HG03039 (cell line): ENCODE data around the gene PTGIR.

ENCODE experiments used
- ATAC-seq: cut with Tn5 transposase; IDR thresholded peaks from one replicate; pipeline ENCODE4 v1.9.1; 2021; ENCODE audit warnings: mild to moderate bottlenecking, moderate library complexity; ENCODE audit not compliant: unreplicated experiment

Gene PTGIR

GRCh38 chr19:46601318-46602224, 23.3 kb downstream of the PTGIR start, which contains the start of gene CALM3:
CALM3 (plus strand) TSS chr19:46601330; CDS start chr19:46601435, 105 bp downstream.
- ATAC-seq = no peak

GRCh38 chr19:46600384-46601317, 24.2 kb downstream of the PTGIR start:
- ATAC-seq = peak; percentile 78

GRCh38 chr19:46599716-46600373, 25.0 kb downstream of the PTGIR start:
- ATAC-seq = no peak

GRCh38 chr19:46598372-46598917, 26.4 kb downstream of the PTGIR start:
- no peak for ATAC-seq

- no peak for ATAC-seq
These were observed 28.9 kb downstream of the PTGIR start for GRCh38 chr19:46596008-46596407.

GRCh38 chr19:46591870-46592269, 33.0 kb downstream of the PTGIR start:
- no peak for ATAC-seq

GRCh38 chr19:46591254-46591653, 33.6 kb downstream of the PTGIR start:
- ATAC-seq = no peak

- ATAC-seq = no peak
These were observed 37.0 kb downstream of the PTGIR start for GRCh38 chr19:46587861-46588260.

GRCh38 chr19:46586294-46586693, 38.6 kb downstream of the PTGIR start:
- ATAC-seq = no peak

- ATAC-seq = no peak
These were observed 39.4 kb downstream of the PTGIR start for GRCh38 chr19:46585539-46585938.

- ATAC-seq = no peak
These were observed 44.6 kb downstream of the PTGIR start for GRCh38 chr19:46580247-46580646.

- ATAC-seq = no peak
These were observed 45.5 kb downstream of the PTGIR start for GRCh38 chr19:46579361-46579879.

GRCh38 chr19:46578450-46578849, 46.4 kb downstream of the PTGIR start:
- ATAC-seq = no peak

- ATAC-seq = no peak
These were observed 50.4 kb downstream of the PTGIR start for GRCh38 chr19:46574533-46574932.

- ATAC-seq = no peak
These were observed 51.0 kb downstream of the PTGIR start for GRCh38 chr19:46573679-46574498.

GRCh38 chr19:46571495-46571894, 53.4 kb downstream of the PTGIR start:
- no peak for ATAC-seq
